Measurements from ENCODE around the gene PIEZO1. TPM values are rescaled to one million over a fixed set of nuclear protein-coding genes. Genes with fewer than 3 reads are reported as not detected.

PIEZO1 gene
- polyA plus RNA-seq, 2 of the 4 experiments (the other 2 are of a cell fraction): 26.1 to 84.7 TPM

DNA sequence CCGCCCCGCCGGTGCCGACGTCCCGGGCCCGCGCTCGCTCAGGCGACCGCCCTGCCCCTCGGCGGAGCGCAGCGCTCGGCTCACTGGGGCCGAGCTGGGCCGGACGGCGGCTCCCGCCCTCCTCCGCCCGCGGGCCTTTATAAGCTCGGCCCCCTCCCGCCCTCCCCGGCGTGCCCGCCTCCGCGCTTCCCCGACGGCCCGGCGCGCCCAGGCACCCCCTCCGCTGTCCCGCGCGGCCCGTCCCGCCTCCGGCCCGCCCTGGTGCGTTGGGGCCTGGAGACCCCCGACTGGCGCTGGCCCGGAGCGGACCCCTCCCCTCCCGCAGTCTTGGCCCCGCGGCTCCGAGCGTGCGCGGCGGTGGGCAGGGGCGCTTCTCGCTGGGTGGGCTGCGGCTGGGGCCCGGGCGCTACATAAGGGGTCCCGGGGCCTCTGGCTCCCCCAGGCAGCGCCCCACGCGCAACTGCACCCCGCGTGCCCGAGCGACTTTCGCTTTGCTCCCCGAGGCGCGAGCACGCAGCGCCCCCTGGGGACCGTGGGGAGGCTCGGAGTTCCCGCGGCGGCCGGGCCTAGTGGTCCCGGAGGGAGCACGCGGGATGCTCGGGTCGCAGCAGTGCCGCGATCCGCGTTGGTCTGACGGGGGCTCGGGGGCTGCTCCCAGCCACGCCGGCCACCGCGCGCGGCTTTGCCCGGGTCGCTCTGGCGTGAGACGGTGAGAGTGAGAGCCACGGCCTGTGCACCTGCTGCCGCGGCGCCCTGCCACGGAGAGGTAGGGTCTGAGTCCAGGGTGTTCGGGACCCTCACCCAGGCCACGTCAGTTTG is at the start of gene PIEZO1 (continued):
- TF ChIP-seq, protein P1, sequence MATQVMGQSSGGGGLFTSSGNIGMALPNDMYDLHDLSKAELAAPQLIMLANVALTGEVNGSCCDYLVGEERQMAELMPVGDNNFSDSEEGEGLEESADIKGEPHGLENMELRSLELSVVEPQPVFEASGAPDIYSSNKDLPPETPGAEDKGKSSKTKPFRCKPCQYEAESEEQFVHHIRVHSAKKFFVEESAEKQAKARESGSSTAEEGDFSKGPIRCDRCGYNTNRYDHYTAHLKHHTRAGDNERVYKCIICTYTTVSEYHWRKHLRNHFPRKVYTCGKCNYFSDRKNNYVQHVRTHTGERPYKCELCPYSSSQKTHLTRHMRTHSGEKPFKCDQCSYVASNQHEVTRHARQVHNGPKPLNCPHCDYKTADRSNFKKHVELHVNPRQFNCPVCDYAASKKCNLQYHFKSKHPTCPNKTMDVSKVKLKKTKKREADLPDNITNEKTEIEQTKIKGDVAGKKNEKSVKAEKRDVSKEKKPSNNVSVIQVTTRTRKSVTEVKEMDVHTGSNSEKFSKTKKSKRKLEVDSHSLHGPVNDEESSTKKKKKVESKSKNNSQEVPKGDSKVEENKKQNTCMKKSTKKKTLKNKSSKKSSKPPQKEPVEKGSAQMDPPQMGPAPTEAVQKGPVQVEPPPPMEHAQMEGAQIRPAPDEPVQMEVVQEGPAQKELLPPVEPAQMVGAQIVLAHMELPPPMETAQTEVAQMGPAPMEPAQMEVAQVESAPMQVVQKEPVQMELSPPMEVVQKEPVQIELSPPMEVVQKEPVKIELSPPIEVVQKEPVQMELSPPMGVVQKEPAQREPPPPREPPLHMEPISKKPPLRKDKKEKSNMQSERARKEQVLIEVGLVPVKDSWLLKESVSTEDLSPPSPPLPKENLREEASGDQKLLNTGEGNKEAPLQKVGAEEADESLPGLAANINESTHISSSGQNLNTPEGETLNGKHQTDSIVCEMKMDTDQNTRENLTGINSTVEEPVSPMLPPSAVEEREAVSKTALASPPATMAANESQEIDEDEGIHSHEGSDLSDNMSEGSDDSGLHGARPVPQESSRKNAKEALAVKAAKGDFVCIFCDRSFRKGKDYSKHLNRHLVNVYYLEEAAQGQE (IDR thresholded peaks at IDR 0.05): no peak
- TF ChIP-seq EHMT2 (IDR thresholded peaks at IDR 0.05; ENCODE audit: low read depth): no peak
- TF ChIP-seq, protein P2, sequence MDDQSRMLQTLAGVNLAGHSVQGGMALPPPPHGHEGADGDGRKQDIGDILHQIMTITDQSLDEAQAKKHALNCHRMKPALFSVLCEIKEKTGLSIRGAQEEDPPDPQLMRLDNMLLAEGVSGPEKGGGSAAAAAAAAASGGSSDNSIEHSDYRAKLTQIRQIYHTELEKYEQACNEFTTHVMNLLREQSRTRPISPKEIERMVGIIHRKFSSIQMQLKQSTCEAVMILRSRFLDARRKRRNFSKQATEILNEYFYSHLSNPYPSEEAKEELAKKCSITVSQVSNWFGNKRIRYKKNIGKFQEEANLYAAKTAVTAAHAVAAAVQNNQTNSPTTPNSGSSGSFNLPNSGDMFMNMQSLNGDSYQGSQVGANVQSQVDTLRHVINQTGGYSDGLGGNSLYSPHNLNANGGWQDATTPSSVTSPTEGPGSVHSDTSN (IDR thresholded peaks at IDR 0.05): no peak
- no peak for TF ChIP-seq MAFK (IDR thresholded peaks at IDR 0.05; ENCODE audit: partially characterized antibody)
- no peak for TF ChIP-seq HOXA7 (CRISPR knock-in tag; IDR thresholded peaks at IDR 0.05)
- TF ChIP-seq, protein P3, sequence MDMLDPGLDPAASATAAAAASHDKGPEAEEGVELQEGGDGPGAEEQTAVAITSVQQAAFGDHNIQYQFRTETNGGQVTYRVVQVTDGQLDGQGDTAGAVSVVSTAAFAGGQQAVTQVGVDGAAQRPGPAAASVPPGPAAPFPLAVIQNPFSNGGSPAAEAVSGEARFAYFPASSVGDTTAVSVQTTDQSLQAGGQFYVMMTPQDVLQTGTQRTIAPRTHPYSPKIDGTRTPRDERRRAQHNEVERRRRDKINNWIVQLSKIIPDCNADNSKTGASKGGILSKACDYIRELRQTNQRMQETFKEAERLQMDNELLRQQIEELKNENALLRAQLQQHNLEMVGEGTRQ (IDR thresholded peaks at IDR 0.05): no peak
- TF ChIP-seq JUNB (IDR thresholded peaks at IDR 0.05): no peak
- TF ChIP-seq SMC3 (IDR thresholded peaks at IDR 0.05): peak; percentile 71
- TF ChIP-seq ESRRA (IDR thresholded peaks at IDR 0.05; ENCODE audit: borderline replicate concordance, low read length): no peak
- no peak for TF ChIP-seq POLR2AphosphoS2 (conservative IDR thresholded peaks at IDR 0.05; ENCODE audit: low read length)
- TF ChIP-seq, protein P4, sequence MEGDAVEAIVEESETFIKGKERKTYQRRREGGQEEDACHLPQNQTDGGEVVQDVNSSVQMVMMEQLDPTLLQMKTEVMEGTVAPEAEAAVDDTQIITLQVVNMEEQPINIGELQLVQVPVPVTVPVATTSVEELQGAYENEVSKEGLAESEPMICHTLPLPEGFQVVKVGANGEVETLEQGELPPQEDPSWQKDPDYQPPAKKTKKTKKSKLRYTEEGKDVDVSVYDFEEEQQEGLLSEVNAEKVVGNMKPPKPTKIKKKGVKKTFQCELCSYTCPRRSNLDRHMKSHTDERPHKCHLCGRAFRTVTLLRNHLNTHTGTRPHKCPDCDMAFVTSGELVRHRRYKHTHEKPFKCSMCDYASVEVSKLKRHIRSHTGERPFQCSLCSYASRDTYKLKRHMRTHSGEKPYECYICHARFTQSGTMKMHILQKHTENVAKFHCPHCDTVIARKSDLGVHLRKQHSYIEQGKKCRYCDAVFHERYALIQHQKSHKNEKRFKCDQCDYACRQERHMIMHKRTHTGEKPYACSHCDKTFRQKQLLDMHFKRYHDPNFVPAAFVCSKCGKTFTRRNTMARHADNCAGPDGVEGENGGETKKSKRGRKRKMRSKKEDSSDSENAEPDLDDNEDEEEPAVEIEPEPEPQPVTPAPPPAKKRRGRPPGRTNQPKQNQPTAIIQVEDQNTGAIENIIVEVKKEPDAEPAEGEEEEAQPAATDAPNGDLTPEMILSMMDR (IDR thresholded peaks at IDR 0.05): peak; percentile 89
- no peak for TF ChIP-seq RNF2 (IDR thresholded peaks at IDR 0.05; ENCODE audit: borderline replicate concordance, low read depth)
- TF ChIP-seq HEYL (CRISPR knock-in tag; IDR thresholded peaks at IDR 0.05): no peak
- 0 out of 2 replicates have a peak, but pooled peaks have one; percentile 24 for TF ChIP-seq TP53 (CRISPR knock-in tag; IDR thresholded peaks at IDR 0.05)
- TF ChIP-seq HOXB13 (CRISPR knock-in tag; IDR thresholded peaks at IDR 0.05; ENCODE audit: low read depth): no peak; the same call in 1 of the 2 replicates
- TF ChIP-seq PHF8 (IDR thresholded peaks at IDR 0.05; ENCODE audit: borderline replicate concordance, low read depth): peak; percentile 47
- TF ChIP-seq, protein P5, sequence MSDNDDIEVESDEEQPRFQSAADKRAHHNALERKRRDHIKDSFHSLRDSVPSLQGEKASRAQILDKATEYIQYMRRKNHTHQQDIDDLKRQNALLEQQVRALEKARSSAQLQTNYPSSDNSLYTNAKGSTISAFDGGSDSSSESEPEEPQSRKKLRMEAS (IDR thresholded peaks at IDR 0.05): peak; percentile 85
- no peak for TF ChIP-seq CEBPB (IDR thresholded peaks at IDR 0.05)
- no peak for TF ChIP-seq KDM5A (IDR thresholded peaks at IDR 0.05)
- no peak for TF ChIP-seq RARB (CRISPR knock-in tag; IDR thresholded peaks at IDR 0.05)
